Measurements from ENCODE around the gene DSCAML1.

The DSCAML1 gene

GRCh38 chr11:117697319-117697718, 99.7 kb downstream of the DSCAML1 start:
- DNase-seq (ENCODE audit: low spot score), result no peak

DNA sequence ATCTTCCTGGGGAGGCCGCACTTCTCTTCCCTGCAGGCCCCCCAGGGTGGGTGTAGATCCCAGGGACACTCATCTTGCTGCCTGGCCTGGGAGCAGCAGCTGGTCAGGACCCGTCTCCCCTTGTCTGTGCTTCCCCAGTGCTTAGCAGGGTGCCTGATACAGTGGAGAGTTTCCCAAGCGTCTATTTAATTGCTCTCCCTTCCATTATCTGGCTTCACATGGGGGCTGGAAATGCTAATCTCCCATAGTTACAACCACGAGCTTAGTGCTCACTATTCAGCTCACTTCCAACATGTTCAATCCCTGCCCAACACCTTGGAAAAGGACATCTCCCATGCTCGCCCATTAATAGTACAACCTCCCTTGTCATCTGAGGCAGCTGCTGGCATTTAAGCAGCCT, 100.5 kb downstream of the DSCAML1 start:
- no peak for DNase-seq (ENCODE audit: low spot score)

DNA sequence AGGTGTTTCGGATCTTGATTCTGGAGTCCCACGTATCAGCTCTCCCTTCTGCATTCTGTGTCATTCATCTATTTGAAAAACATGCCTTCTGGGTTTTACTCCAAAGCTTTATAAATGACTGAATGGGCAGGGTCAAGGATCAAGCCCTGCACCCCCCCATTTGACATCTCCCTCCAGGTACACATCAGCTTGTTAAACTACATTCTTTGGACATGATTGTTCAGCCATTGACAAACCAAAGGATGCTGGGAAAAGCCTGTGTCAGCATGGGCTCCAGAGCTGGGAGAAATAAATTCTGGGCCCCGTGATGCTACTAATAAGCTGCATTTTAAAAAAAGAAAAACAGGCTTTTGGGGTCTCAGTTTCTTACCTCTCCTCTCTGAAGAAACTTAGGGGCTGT, 103.7 kb downstream of the DSCAML1 start:
- no peak for DNase-seq (ENCODE audit: low spot score)

DNA sequence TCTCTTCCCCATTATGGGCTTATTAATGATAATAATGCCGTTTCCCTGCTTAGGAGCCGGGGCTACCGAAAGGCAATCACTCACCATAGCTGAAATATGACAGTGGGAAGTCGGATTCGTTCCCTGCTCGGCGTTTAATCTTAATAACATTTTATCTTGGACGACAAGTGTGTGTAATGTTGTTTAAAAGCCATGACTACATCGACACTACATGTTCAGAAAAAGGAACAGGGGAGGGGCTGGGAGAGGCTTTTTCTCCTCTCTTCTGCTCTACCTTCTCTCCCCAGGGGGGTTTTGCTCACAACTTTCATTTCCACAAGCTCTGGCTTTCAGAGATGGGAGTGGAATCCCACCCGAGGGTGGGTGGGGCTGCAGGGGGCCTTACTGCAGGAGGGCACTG, 105.5 kb downstream of the DSCAML1 start:
- DNase-seq (ENCODE audit: low spot score), result no peak

DNA sequence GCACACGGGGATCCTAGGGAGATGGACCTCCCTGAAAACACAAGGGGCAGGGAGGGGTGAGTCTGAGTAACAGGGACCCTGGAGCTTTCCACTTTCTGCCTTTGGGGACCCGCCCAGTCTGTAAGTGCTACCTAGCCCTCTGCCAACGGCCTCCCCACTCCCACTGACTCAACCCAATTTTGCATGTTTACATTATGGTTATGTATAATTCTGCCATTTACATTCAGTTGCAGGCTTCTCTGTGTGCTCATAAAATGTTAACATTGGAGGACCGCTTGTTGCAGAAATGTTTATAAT, 105.8 kb downstream of the DSCAML1 start:
- no peak for DNase-seq (ENCODE audit: low spot score)

GRCh38 chr11:117690484-117691217, 106.4 kb downstream of the DSCAML1 start:
- no peak for DNase-seq (ENCODE audit: low spot score)

GRCh38 chr11:117688255-117688797, 108.7 kb downstream of the DSCAML1 start:
- no peak for DNase-seq (ENCODE audit: low spot score)

- no peak for DNase-seq (ENCODE audit: low spot score)
Observed at GRCh38 chr11:117687776-117688175, 109.2 kb downstream of the DSCAML1 start.

DNA sequence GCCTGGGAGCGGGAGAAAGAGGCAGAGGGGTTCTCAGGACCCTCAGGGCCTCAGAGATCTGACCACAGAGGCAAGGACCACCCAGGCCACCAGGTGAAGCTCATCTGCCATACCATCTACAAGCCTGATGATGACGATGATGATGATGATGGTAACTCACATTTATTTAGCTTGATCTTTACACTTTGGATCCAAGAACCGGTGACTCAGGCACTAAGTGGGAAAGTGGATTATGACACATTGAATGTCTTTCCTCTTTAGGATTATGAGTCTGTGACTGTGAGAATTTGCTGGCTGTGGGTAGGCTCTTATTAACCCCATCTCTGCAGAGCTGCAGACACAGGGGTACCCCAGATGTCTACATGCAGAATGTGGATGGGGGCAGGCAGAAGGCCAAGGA, 110.3 kb downstream of the DSCAML1 start:
- DNase-seq (ENCODE audit: low spot score), result no peak

GRCh38 chr11:117685566-117685965, 111.5 kb downstream of the DSCAML1 start:
- DNase-seq (ENCODE audit: low spot score), result no peak

DNA sequence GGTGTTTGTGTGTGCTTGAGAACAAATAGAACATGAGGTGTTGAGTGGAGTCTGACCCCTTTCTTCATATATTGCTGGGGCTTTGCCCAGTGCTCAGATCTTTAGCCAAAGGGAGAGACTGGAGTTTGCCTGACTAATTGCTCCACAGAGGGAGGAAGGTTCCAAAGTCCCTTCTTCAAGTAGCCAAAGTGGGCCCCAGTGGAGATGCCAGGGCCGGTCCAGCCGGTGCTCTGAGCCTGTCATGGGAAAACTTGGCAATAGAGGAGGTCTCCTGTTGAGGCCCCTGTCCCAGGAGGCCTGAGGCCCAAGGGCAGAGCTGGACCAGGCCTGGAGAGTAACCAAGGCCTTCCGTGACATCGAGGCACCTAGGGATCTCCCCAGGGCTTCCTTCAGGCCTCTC, 112.3 kb downstream of the DSCAML1 start:
- no peak for DNase-seq (ENCODE audit: low spot score)

DNA sequence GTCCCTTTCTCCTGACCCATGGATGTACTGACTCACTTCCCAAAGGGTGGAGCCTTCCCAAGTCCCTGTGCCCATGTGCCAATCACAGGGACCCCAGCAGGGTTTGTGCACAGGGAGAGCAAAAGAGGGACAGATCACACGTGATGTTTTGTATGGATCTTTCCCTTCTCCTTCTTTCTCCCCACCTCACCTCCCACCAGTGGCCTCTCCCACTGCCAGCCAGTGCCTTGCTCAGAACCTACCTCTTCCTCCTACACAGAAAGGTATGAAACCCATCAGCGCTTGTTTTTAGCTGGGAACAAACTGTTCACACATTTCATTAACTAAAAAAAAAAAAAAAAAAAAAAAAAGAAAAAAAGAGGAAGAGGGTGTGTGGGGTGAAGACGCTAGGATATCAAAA, 112.9 kb downstream of the DSCAML1 start:
- no peak for DNase-seq (ENCODE audit: low spot score)

DNA sequence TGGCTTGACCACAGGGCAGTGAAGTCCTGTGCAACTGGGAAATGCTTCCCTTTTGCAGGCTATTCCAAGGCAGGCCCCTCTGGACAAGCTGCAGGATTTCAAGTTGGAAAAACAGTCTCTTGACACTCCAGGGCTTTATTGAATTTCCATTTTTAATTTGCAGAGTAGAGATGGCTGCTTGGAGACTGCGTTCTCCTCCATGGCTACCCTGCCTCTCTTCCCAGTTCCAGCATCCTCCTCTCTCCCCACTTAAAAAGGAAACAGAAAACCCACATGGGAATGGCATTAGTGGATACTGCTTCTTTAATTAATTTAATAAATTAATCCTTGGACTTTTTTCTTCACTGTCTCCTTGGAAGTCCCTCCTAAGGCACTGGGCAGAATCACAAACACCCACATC, 115.6 kb downstream of the DSCAML1 start:
- DNase-seq (ENCODE audit: low spot score), result no peak

DNA sequence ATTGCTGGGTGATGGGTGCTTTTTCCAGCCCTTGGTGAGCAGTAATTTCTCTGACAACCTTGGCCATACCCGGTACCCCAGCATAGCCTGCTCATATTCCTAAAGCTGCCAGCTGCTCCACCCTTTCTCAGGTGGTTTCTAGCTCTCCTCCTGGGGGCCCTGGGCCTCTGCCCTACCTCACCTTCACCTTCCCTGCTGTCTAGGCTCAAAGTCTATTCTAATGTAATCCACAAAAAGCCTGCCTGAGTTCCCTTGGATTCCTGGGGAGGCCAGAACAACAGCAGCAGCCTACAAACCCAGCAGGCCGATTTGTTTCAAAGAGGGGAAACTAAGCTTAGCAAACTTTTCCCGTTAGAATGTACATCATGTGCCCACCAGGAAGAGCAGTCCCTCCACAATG, 117.6 kb downstream of the DSCAML1 start:
- no peak for DNase-seq (ENCODE audit: low spot score)

DNA sequence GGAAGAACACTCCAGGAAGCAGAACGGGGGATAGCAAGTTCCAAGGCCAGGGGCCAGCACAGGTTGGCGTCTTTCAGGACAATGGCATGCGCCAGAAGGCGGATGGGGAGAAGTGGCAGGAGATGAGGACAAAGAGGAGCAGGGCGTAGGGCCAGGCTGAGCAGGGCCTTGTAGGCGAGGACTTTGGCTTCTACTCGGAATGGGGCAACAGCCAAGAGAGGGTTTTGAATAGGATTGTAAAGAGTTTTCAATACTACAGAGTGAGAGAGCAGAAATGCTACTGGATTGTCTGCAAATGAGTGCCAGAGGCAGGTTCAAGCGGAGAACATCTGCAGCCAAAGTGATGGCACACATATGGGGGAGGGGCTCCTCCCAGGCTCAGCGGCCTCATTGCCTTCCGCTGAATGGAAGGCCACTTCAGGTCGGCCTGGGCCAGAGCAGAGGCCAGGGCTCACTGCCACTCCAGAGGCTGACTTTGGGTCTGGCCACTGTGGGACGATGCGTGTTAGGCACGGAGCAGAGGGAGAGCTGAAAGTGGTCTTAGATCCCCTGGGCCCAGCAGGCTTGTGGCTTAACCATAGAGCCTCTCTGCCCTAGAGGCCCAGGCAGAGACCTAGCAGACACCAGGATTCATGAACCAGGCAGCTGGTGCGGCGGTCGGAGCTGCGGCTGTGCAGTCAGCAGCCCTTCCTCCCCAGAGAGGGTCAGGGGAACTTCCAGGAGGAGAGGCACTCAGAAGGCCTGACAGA, 118.2 kb downstream of the DSCAML1 start:
- no peak for DNase-seq (ENCODE audit: low spot score)

GRCh38 chr11:117677729-117678310, 119.2 kb downstream of the DSCAML1 start:
- no peak for DNase-seq (ENCODE audit: low spot score)

DNA sequence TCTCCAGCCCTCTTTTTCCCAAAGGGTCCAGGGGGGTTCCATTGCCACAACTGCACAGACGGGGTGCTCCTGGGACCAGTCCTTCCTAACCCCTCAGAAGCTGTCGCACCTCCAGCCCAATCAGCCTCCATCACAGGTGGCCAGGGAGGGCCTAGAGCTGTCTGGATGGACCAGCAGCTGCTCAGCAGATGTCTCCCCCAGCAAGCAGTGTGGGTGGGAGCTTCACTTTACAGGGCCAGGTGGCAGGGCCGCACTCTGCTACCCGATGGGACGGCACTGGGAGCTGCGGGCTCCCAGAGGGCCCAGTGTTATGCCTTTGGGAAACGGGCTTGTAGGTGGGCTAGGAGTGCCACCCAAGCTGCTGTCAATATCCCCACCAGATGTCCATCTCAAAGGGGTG, 120.5 kb downstream of the DSCAML1 start:
- no peak for DNase-seq (ENCODE audit: low spot score)

DNA sequence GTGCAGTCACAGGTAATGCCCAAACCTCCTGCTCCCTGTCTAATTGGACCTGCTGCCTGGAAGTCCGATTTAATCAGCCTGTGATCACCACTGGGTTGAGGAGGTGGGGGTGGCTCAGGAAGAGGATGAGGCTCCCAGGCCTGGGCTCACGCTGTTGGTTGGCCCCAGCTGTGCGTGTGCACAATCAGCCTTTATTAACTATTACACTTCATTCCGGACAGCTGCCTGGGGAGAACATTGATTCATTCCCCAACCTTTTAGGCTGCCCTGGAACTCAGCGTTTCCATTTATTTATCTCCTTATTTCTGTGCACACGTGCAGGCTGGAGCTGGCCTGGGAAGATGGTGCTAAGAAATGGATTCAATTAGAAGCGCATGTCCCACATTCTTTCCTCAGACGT, 123.4 kb downstream of the DSCAML1 start:
- DNase-seq (ENCODE audit: low spot score), result no peak

DNA sequence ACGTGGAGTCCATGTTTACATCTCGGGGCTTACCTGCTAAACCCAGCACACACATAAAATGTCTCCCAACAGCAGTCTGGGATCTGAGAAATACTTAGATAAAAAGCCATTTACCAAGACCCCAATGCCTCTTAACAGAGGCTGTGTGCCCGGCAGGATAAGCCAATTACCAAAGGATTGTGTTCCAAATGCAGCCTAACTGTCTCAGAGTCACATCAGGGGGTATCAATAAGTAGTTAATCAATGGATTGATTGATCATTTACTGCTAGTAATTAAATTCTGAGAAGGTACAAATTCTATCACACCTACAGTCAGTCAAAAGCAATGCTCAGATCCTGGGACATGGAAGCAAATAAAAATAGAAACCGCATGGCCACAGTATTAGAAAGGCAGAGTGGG, 125.6 kb downstream of the DSCAML1 start:
- DNase-seq (ENCODE audit: low spot score), result no peak

GRCh38 chr11:117670924-117671323, 126.1 kb downstream of the DSCAML1 start:
- no peak for DNase-seq (ENCODE audit: low spot score)

GRCh38 chr11:117670443-117670842, 126.6 kb downstream of the DSCAML1 start:
- no peak for DNase-seq (ENCODE audit: low spot score)

GRCh38 chr11:117669616-117670015, 127.4 kb downstream of the DSCAML1 start:
- no peak for DNase-seq (ENCODE audit: low spot score)

DNA sequence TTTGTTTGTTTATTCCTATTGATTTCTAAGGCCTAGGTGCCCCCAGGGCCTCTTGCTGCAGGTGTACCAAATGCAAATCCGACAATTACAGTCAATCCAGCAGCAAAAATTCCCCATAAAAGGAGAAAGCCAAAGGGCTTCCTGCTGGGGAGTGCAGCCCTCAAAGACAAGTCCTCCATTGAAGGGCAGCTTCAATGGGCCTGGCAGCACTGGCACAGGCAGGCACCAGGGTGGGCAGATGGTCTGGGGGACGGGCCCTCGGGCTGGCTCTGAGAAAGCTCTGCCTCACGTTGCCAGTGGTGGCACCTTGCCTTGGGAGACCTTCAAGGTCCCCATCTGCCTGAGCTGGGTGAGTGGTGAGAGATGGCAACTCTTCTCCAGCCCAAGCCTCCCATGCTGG, 128.0 kb downstream of the DSCAML1 start:
- no peak for DNase-seq (ENCODE audit: low spot score)
